GM19463 (cell line): Measurements from ENCODE around the gene WFDC1.

ENCODE experiments used
- ATAC-seq: cut with Tn5 transposase; IDR thresholded peaks from one replicate; pipeline ENCODE4 v1.9.1; 2021; ENCODE audit warnings: mild to moderate bottlenecking, moderate library complexity; ENCODE audit not compliant: unreplicated experiment

The WFDC1 gene

GRCh38 chr16:84299734-84300440, 5.2 kb downstream of the WFDC1 start:
- no peak for ATAC-seq

GRCh38 chr16:84302111-84302954, 7.7 kb downstream of the WFDC1 start:
- ATAC-seq: no peak

GRCh38 chr16:84303023-84303422, 8.3 kb downstream of the WFDC1 start:
- no peak for ATAC-seq

GRCh38 chr16:84303516-84303915, 8.8 kb downstream of the WFDC1 start:
- no peak for ATAC-seq

- no peak for ATAC-seq
Measured at GRCh38 chr16:84306564-84306963, 11.9 kb downstream of the WFDC1 start.

- ATAC-seq: no peak
Measured at GRCh38 chr16:84307209-84307954, 12.7 kb downstream of the WFDC1 start.

- no peak for ATAC-seq
Measured at GRCh38 chr16:84308120-84308519, 13.4 kb downstream of the WFDC1 start.

- no peak for ATAC-seq
Measured at GRCh38 chr16:84310642-84311041, 16.0 kb downstream of the WFDC1 start.

GRCh38 chr16:84312783-84313382, 18.2 kb downstream of the WFDC1 start:
- ATAC-seq: no peak

- ATAC-seq: no peak
Measured at GRCh38 chr16:84313921-84314320, 19.2 kb downstream of the WFDC1 start.

GRCh38 chr16:84314373-84314772, 19.7 kb downstream of the WFDC1 start:
- no peak for ATAC-seq

GRCh38 chr16:84314814-84315213, 20.1 kb downstream of the WFDC1 start:
- no peak for ATAC-seq

- ATAC-seq: no peak
Measured at GRCh38 chr16:84315422-84315821, 20.7 kb downstream of the WFDC1 start.

- ATAC-seq: no peak
Measured at GRCh38 chr16:84318091-84318975, 23.7 kb downstream of the WFDC1 start.

- ATAC-seq: no peak
Measured at GRCh38 chr16:84319146-84319760, 24.6 kb downstream of the WFDC1 start.

- ATAC-seq: no peak
Measured at GRCh38 chr16:84320511-84320910, 25.8 kb downstream of the WFDC1 start.

- ATAC-seq: no peak
Measured at GRCh38 chr16:84321932-84322331, 27.3 kb downstream of the WFDC1 start.

- ATAC-seq: no peak
Measured at GRCh38 chr16:84322749-84323148, 28.1 kb downstream of the WFDC1 start.

GRCh38 chr16:84323606-84324005, 28.9 kb downstream of the WFDC1 start:
- no peak for ATAC-seq
